Measurements from ENCODE around the gene UBE2G2. TPM values are rescaled to one million over a fixed set of nuclear protein-coding genes. Genes with fewer than 3 reads are reported as not detected.
A peak's percentile ranks its signal among the peaks of the same experiment; 100 is the strongest.

UBE2G2 gene
- total and polyA plus RNA-seq, 8 donors = 75.0 to 157 (median 131) TPM

GRCh38 chr21:44761747-44762208, 39.8 kb downstream of the UBE2G2 start:
- H3K9me3 ChIP-seq = no peaks in the 10 kb centered on the region

DNA sequence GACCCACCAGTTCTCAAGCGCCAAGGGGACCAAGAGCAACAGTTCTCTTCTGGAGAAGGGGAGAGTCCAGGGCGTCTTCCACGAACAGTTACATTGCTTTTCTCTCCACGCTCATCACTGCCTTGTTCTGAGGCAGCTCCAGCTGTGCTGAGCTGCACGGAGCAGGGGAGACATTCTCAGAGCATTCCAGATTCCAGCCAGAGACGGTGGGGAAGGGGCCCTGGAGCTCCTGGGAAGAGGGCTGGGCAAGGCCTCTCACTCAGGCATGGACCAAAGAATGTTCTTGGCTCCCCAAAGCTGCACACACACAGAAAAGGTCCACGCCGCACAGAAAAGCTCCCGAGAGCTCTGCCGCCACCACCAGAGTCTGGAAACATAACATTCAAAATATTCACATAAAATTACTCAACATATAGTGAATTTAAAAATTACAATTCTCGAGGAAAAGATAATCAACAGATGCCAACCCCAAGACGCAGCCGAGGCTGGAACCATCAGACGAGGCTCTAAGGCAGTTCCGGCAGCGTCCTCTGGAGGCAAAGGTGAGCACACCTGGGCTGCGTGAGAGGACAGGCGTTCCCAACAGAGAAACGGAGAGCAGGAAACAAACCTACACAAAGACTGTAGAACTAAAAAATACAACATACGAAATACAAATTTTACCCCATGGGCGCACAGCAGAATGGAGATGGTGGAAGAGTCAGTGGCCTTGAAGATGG, 40.5 kb downstream of the UBE2G2 start:
- no peaks in the 10 kb centered on the region for H3K4me1 ChIP-seq
- no peak overlapping the region for H3K4me3 ChIP-seq
- peaks cover 0 to 13% of the 10 kb centered on the region in 2 donors for H3K27me3 ChIP-seq
- no peak for DNase-seq
- TF ChIP-seq CTCF (IDR thresholded peaks at IDR 0.05) = no peak
- H3K36me3 ChIP-seq = no peaks in the 10 kb centered on the region
- no peaks in the 10 kb centered on the region for H3K9me3 ChIP-seq
- intact Hi-C loops (cut with DNase I) = no loop called here
- H3K27ac ChIP-seq = no peak overlapping the region
- ATAC-seq = peak; percentile 59

More at GRCh38 chr21:44761747-44762208, 39.8 kb downstream of the UBE2G2 start:
- intact Hi-C loops (cut with DNase I) = no loop called here
- Histone ChIP-seq H3K27ac (no peak overlapping the region), H3K36me3 (no peaks in the 10 kb centered on the region), H3K4me1 (no peaks in the 10 kb centered on the region), H3K27me3 (peaks cover 0 to 13% of the 10 kb centered on the region in 2 donors), H3K4me3 (no peak overlapping the region)
- TF ChIP-seq CTCF (IDR thresholded peaks at IDR 0.05) = no peak
- ATAC-seq (no peak), DNase-seq (no peak)

- H3K36me3 ChIP-seq = no peaks in the 10 kb centered on the region
- no peaks in the 10 kb centered on the region for H3K9me3 ChIP-seq
- TF ChIP-seq CTCF (IDR thresholded peaks at IDR 0.05) = no peak
- H3K27me3 ChIP-seq = peaks cover 0 to 13% of the 10 kb centered on the region in 2 donors
- H3K4me1 ChIP-seq = no peaks in the 10 kb centered on the region
- no peak overlapping the region for H3K4me3 ChIP-seq
- ATAC-seq (no peak), DNase-seq (no peak)
- intact Hi-C loops (cut with DNase I) = no loop called here
- H3K27ac ChIP-seq = no peak overlapping the region
Measured at GRCh38 chr21:44760376-44760775, 41.2 kb downstream of the UBE2G2 start.

DNA sequence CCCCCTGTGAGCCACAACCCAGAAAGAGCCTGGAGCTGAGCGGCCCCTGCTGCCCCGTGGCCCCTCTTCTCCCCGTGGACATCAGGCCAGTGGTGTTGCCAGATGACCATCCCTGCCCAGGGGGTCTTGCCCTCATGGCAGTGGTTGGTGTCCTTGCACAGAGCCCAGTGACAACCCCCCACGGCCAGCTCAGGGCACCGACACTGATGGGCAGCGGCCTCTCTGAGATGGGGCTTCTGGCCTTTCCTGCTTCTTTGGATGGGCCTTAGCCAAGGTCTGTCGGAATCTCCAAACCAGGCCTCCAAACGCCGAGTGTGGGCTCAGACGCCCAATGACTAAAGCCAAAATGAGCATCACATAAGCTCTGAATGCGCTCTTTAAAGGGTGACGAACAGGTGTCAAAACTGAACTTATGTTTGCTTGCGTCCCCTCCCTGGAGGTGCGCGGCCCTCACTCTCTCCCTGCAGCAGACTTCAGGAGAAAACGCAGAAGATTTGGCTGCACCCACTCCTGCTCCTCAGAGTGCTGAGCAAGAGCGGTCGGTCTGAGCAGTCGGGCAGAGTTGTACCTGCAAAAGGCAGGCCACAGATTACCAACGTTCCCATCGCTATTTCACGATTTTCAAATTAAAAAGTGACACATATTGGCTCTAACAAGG, 41.9 kb downstream of the UBE2G2 start:
- Histone ChIP-seq H3K4me3 (no peak overlapping the region), H3K27ac (no peak overlapping the region), H3K4me1 (no peaks in the 10 kb centered on the region), H3K27me3 (peaks cover 0 to 13% of the 10 kb centered on the region in 2 donors), H3K36me3 (no peaks in the 10 kb centered on the region), H3K9me3 (no peaks in the 10 kb centered on the region)
- no peak for TF ChIP-seq CTCF (IDR thresholded peaks at IDR 0.05)
- DNase-seq (no peak), ATAC-seq (no peak)
- intact Hi-C loops (cut with DNase I) = no loop called here
